ENCODE measurements around the gene COPG1.

COPG1 gene

DNA sequence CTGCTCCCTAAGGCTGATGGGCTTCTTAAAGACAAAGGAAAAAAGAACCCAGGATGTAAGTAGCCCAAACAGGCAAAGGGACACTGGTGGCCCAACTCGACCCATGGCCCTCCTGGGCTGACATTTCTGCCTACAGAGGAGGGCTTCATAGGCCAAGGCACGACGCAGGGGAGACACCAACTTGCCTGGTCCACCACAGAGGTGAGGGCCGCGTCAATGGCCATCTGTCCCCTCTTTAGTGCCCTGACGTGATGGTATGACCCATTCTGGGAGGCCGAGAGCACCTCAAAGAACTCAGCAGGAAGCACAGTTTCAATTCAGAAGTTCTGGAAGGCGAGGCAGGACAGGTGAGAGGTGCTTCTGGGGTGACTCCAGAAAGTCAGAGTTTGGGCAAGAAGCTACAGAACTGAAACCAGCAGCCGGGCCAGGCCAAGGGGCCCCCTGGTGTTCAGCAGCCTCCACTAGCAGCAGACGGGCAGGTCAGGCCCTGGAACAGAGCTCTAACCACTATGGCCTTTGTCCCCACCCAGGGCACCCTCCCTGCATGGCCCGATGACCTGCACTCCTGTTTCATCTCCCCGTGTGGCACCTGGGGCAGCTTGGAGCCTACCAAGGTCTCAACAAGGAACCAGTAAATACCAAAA is 74.4 kb downstream of the COPG1 start:
- no peak overlapping the region for H3K4me3 ChIP-seq (replicated peaks; ENCODE audit: low read depth, low read length)
- TF ChIP-seq CTCF (IDR thresholded peaks at IDR 0.05; ENCODE audit: low read length, missing control alignments) = peak; percentile 18
- no peak for DNase-seq (ENCODE audit: low read depth)

- no peak overlapping the region for H3K4me3 ChIP-seq (replicated peaks; ENCODE audit: low read depth, low read length)
- no peak for DNase-seq (ENCODE audit: low read depth)
- no peak for TF ChIP-seq CTCF (IDR thresholded peaks at IDR 0.05; ENCODE audit: low read length, missing control alignments)
Observed at GRCh38 chr3:129324855-129325254, 75.4 kb downstream of the COPG1 start.

- H3K4me3 ChIP-seq (replicated peaks; ENCODE audit: low read depth, low read length) = no peak overlapping the region
- no peak for DNase-seq (ENCODE audit: low read depth)
- no peak for TF ChIP-seq CTCF (IDR thresholded peaks at IDR 0.05; ENCODE audit: low read length, missing control alignments)
Observed at GRCh38 chr3:129325383-129325782, 76.0 kb downstream of the COPG1 start.

- TF ChIP-seq CTCF (IDR thresholded peaks at IDR 0.05; ENCODE audit: low read length, missing control alignments) = no peak
- no peak for DNase-seq (ENCODE audit: low read depth)
- no peak overlapping the region for H3K4me3 ChIP-seq (replicated peaks; ENCODE audit: low read depth, low read length)
Observed at GRCh38 chr3:129326138-129326537, 76.7 kb downstream of the COPG1 start.

- DNase-seq (ENCODE audit: low read depth) = no peak
- no peak overlapping the region for H3K4me3 ChIP-seq (replicated peaks; ENCODE audit: low read depth, low read length)
- TF ChIP-seq CTCF (IDR thresholded peaks at IDR 0.05; ENCODE audit: low read length, missing control alignments) = no peak
Observed at GRCh38 chr3:129326595-129326994, 77.2 kb downstream of the COPG1 start.

All from fibroblast of pulmonary artery (primary cell).